ENCODE data around the gene TMEM244. TPM values are rescaled to one million over a fixed set of nuclear protein-coding genes. Genes with fewer than 3 reads are reported as not detected.

TMEM244 gene
- total and polyA plus RNA-seq, 7 donors = not detected

DNA sequence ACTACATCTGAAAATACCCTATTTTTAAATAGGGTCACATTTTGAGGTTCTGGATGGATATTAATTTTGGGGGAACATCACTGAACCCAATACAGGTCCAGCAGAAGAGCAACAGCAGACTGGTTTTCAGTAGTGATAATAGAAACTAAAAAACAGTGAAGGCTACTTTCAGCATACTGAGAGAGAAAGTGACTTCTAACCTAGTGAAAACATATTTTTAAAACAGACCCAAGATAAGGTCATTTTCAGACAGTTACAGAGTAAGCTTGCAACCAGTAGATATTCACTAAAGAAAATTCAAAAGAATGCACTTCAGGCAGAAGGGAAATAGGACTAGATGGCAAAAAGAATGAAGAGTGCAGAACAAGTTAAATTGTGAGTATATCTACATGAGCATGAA is 42.0 kb upstream of the TMEM244 start:
- H3K27ac ChIP-seq = no peak overlapping the region
- peaks cover 0 to 7% (median 0%) of the 10 kb centered on the region in 4 donors for H3K9me3 ChIP-seq
- no peaks in the 10 kb centered on the region for H3K36me3 ChIP-seq
- H3K4me3 ChIP-seq = no peak overlapping the region
- no peaks in the 10 kb centered on the region for H3K27me3 ChIP-seq
- no peak for TF ChIP-seq POLR2AphosphoS5 (IDR thresholded peaks at IDR 0.05)
- no peak for TF ChIP-seq POLR2A (IDR thresholded peaks at IDR 0.05)
- TF ChIP-seq, protein P1, sequence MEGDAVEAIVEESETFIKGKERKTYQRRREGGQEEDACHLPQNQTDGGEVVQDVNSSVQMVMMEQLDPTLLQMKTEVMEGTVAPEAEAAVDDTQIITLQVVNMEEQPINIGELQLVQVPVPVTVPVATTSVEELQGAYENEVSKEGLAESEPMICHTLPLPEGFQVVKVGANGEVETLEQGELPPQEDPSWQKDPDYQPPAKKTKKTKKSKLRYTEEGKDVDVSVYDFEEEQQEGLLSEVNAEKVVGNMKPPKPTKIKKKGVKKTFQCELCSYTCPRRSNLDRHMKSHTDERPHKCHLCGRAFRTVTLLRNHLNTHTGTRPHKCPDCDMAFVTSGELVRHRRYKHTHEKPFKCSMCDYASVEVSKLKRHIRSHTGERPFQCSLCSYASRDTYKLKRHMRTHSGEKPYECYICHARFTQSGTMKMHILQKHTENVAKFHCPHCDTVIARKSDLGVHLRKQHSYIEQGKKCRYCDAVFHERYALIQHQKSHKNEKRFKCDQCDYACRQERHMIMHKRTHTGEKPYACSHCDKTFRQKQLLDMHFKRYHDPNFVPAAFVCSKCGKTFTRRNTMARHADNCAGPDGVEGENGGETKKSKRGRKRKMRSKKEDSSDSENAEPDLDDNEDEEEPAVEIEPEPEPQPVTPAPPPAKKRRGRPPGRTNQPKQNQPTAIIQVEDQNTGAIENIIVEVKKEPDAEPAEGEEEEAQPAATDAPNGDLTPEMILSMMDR (IDR thresholded peaks at IDR 0.05) = no peak
- TF ChIP-seq EP300 (IDR thresholded peaks at IDR 0.05) = no peak
- DNase-seq = no peak
- intact Hi-C loops (cut with DNase I) = no loop called here
- H3K4me1 ChIP-seq = no peaks in the 10 kb centered on the region

DNA sequence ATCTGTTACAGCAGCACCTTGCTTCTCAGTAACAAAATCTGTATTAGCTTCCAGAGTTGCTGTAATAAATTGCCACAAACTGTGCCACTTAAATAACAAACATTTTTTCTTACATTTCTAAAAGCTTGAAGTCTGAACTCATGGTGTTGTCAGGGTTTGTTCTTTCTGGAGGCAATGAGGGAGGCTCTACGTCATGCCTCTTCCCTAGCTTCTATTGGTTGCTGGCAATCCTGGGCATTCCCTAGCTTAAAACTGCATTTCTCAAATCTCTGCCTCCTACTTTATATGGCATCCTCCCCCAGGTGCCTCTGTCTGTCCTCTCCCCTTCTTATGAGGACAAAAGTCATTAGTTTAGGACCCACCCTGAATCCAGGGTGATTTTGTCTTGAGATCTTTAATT is 41.6 kb upstream of the TMEM244 start:
- 92 to 93% methylated on average over 1 of the region's 1 CpG for WGBS, 2 donors
- Histone ChIP-seq H3K9me3 (peaks cover 0 to 7% (median 0%) of the 10 kb centered on the region in 4 donors), H3K27ac (no peak overlapping the region), H3K4me1 (no peaks in the 10 kb centered on the region), H3K36me3 (no peaks in the 10 kb centered on the region), H3K4me3 (no peak overlapping the region), H3K27me3 (no peaks in the 10 kb centered on the region)
- TF ChIP-seq EP300 (IDR thresholded peaks at IDR 0.05) (no peak), POLR2AphosphoS5 (IDR thresholded peaks at IDR 0.05) (no peak), POLR2A (IDR thresholded peaks at IDR 0.05) (no peak)
- TF ChIP-seq, protein P1 (IDR thresholded peaks at IDR 0.05) = no peak
- intact Hi-C loops (cut with DNase I) = no loop called here
- no peak for DNase-seq

DNA sequence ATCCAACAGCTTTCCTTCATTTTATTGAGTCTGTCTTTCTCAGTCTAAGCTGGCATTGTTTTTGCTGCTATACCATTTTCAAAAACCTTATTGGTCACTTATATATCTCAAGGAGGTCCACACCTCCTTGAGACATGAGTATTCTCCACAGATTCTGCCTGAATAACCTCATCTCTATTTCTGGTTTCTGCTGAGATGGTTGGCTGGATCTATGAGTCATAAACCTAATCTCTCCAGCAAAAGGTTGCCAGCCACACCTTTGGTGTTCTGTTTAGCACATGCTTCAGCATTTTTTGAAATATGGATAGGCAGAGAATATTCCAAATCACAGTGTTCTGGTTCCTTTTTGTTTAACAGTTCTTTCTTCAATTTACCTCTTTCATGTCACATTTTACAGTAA is 40.8 kb upstream of the TMEM244 start:
- intact Hi-C loops (cut with DNase I) = no loop called here
- H3K27ac ChIP-seq = no peak overlapping the region
- no peaks in the 10 kb centered on the region for H3K27me3 ChIP-seq
- H3K4me3 ChIP-seq = no peak overlapping the region
- TF ChIP-seq, protein P1 (IDR thresholded peaks at IDR 0.05) = no peak
- TF ChIP-seq POLR2A (IDR thresholded peaks at IDR 0.05) (no peak), POLR2AphosphoS5 (IDR thresholded peaks at IDR 0.05) (no peak), EP300 (IDR thresholded peaks at IDR 0.05) (no peak)
- H3K36me3 ChIP-seq = no peaks in the 10 kb centered on the region
- H3K9me3 ChIP-seq = peaks cover 0 to 7% (median 0%) of the 10 kb centered on the region in 4 donors
- H3K4me1 ChIP-seq = no peaks in the 10 kb centered on the region
- DNase-seq = no peak

DNA sequence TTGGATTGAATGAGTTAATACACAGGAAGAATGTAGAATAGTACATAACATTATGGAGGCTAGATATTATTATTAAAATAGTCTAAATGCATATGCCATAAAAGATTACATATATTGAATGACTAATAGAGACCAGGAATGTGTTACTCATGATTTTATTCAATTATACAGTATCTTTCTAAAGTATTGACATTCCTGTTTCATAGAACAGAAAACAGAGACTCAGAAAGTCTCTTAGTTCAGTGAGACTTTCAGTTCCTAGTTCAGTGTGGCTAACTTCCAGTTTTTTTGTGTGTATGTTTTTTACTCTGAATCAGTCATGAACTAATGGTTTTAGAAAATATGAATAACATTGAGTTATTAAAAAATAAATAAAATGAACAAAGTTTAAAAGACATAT is 34.6 kb upstream of the TMEM244 start:
- TF ChIP-seq POLR2A (IDR thresholded peaks at IDR 0.05) = no peak
- no peaks in the 10 kb centered on the region for H3K9me3 ChIP-seq
- no peak overlapping the region for H3K4me3 ChIP-seq

DNA sequence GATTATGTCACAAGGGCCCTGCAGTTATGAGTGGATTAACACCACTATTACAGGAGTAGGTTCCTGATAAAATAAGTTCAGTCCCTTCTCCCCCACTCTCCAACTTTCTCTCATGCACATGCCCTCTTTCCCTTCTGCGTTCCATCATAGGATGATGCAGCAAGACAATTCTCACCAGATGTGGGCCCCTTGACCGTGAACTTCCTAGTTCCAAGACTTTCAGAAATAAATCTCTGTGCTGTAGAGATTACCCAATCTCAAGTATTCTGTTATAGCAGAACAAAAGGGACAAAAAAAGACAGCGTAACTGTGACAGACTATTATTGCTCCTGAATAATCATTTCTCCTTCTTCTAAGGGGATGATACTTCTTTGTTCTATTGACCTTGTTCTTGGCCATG is 33.8 kb upstream of the TMEM244 start:
- no peak overlapping the region for H3K27ac ChIP-seq
- WGBS, 2 donors = 87 to 88% methylated on average over 3 of the region's 3 CpGs
- TF ChIP-seq POLR2A (IDR thresholded peaks at IDR 0.05) (no peak), EP300 (IDR thresholded peaks at IDR 0.05) (no peak), POLR2AphosphoS5 (IDR thresholded peaks at IDR 0.05) (no peak)
- TF ChIP-seq, protein P1 (IDR thresholded peaks at IDR 0.05) = no peak
- H3K9me3 ChIP-seq = no peaks in the 10 kb centered on the region
- H3K36me3 ChIP-seq = no peaks in the 10 kb centered on the region
- intact Hi-C loops (cut with DNase I) = no loop called here
- no peaks in the 10 kb centered on the region for H3K27me3 ChIP-seq
- no peaks in the 10 kb centered on the region for H3K4me1 ChIP-seq
- no peak for DNase-seq
- H3K4me3 ChIP-seq = no peak overlapping the region

More for the DNA sequence above, 34.6 kb upstream of the TMEM244 start:
- Histone ChIP-seq H3K4me1 (no peaks in the 10 kb centered on the region), H3K27me3 (no peaks in the 10 kb centered on the region), H3K27ac (no peak overlapping the region), H3K36me3 (no peaks in the 10 kb centered on the region)
- DNase-seq = no peak
- intact Hi-C loops (cut with DNase I) = no loop called here
